Activated CD8-positive, alpha-beta T cell treated with anti-CD3 and anti-CD28 coated beads, Interleukin-2, amount 10 ng/mL, durations not matched to agents 7 days and 5 days (primary cell): ENCODE data around the gene EGFL8. TPM values are rescaled to one million over a fixed set of nuclear protein-coding genes. Genes with fewer than 3 reads are reported as not detected.
"Not testable (repeated sequence)": the region's sequence is repeated elsewhere in the genome, so short reads cannot be mapped to it uniquely, and the experiment has no call there.

Experiments used
- ATAC-seq: fragments of 150-1000 bp; cut with Tn5 transposase; one replicate; pipeline ENCODE4 v1.10.0; 2021; ENCODE audit warnings: moderate library complexity
- CTCF ChIA-PET: fragments of 350-600 bp; sonication (Branson Sonifier 250); formaldehyde crosslinking; loops from one replicate; lab custom pipeline; 2021; ENCODE audit warnings: antibody characterized with exemption; lab: Charles Lee
- POLR2A ChIA-PET: fragments of 350-600 bp; sonication (Branson Sonifier 250); formaldehyde crosslinking; loops from one replicate; lab custom pipeline; 2021; ENCODE audit warnings: antibody characterized with exemption; lab: Charles Lee
- DNase-seq: peaks from one replicate; pipeline ENCODE4 v3.0.0-alpha.2; 2020
- H3K27ac Mint-ChIP-seq: one replicate; pipeline ENCODE4 v1.8.0; 2021; ENCODE audit warnings: mild to moderate bottlenecking, mixed read lengths
- H3K27me3 Mint-ChIP-seq: one replicate; pipeline ENCODE4 v1.8.0; 2021; ENCODE audit warnings: low read depth, mixed read lengths
- H3K36me3 Mint-ChIP-seq: one replicate; pipeline ENCODE4 v1.8.0; 2021; ENCODE audit warnings: low read depth, mixed read lengths
- H3K4me1 Mint-ChIP-seq: one replicate; pipeline ENCODE4 v1.8.0; 2021; ENCODE audit warnings: low read depth, mixed read lengths
- H3K4me3 Mint-ChIP-seq: one replicate; pipeline ENCODE4 v1.8.0; 2021; ENCODE audit warnings: mild to moderate bottlenecking, mixed read lengths
- H3K9me3 Mint-ChIP-seq: one replicate; pipeline ENCODE4 v1.8.0; 2022; ENCODE audit warnings: mixed read lengths; ENCODE audit not compliant: insufficient read depth
- total RNA-seq, 2 experiments: library from RNA; stranded (reverse); gene quantifications; one replicate each; pipeline ENCODE4 v1.2.3, GENCODE V29; 2021

The EGFL8 gene
- total RNA-seq, 2 experiments from 2014 or later, result 9.8 to 12.2 TPM

DNA sequence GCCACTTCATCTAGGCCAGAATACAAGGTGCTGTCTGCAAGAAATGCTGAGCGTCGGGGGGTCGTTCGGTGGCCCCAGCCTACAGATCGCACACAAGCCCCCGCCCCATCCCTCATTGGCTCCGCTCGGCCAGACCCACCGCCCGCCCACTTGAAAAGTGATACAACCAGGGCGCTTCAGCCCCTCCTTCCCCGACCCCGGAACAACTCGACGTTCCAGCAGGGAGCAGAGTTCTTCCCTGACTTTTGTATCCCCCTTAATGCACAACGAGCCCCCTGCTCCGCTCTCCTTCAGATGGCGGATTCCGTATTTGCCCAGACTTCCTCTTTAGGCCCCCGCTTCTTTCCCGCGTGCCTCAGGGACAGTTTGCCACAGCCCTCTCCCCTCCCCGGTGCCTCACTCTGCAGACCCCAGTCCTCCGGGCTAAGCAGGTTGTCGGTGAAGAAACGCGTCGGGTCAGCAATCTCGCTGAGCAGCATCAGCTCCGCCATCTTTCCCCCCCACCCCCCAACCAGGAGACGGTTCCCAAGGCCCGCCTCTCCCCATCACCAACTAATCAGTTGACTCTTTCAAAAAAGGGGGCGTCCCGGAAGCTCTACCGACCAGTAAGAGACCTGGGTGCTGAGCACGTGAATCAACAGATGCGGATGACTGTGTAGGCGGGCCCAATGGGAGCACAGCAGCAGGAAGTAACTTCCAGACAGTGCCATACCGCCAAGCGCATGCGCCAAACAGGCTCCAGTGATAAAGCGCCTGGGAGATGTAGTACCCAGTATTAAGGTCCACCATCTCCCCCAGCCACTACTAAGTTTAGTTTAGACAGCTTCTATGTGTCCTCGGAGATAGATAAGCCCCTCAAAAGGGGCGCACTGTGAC, 36.4 kb upstream of the EGFL8 start, which contains the start of gene ATF6B:
Gene ATF6B (minus strand): TSS at position 530 of the 876 bp plus-strand sequence. CDS start 39 bp downstream, at position 491.
- ChIA-PET POLR2A (interaction anchor here (0.6 to 3.8 kb wide), 10 partner anchors 11 to 1493 kb away, joined by 3 to 35 read pairs (median 3); partner anchors contain the start of genes GPSM3, ITPR3 and PBX2), CTCF (interaction anchor here (1.0 to 5.4 kb wide), 6 partner anchors 10 to 68 kb away, joined by 3 to 67 read pairs (median 4); partner anchors contain the start of gene AGPAT1)
- ATAC-seq (peak; percentile 95), DNase-seq (peak; percentile 99)
- peak within 1 kb of the TSS; percentile 99 for H3K4me3 Mint-ChIP-seq
- H3K36me3 Mint-ChIP-seq, result peaks cover 38% of the 10 kb centered on the region
- no peaks in the 10 kb centered on the region for H3K9me3 Mint-ChIP-seq
- peak within 1 kb of the TSS; percentile 98 for H3K27ac Mint-ChIP-seq
- no peaks in the 10 kb centered on the region for H3K27me3 Mint-ChIP-seq
- H3K4me1 Mint-ChIP-seq, result peaks cover 46% of the 10 kb centered on the region

- Mint-ChIP-seq H3K36me3 (peaks cover 32% of the 10 kb centered on the region), H3K27ac (peak overlapping the region; percentile 98), H3K4me1 (peaks cover 46% of the 10 kb centered on the region), H3K27me3 (peaks cover under 1% of the 10 kb centered on the region), H3K4me3 (peak overlapping the region; percentile 99), H3K9me3 (no peaks in the 10 kb centered on the region)
- ATAC-seq (no peak), DNase-seq (no peak)
- ChIA-PET POLR2A (interaction anchor here (0.5 to 3.8 kb wide), 10 partner anchors 12 to 932 kb away, joined by 3 to 35 read pairs (median 4); partner anchors contain the start of genes GPSM3 and PBX2), CTCF (interaction anchor here (0.5 to 5.4 kb wide), 9 partner anchors 10 to 710 kb away, joined by 3 to 67 read pairs (median 3); partner anchors contain the start of genes AGPAT1 and TAP2)
These were observed 35.6 kb upstream of the EGFL8 start for GRCh38 chr6:32128751-32129296.

DNA sequence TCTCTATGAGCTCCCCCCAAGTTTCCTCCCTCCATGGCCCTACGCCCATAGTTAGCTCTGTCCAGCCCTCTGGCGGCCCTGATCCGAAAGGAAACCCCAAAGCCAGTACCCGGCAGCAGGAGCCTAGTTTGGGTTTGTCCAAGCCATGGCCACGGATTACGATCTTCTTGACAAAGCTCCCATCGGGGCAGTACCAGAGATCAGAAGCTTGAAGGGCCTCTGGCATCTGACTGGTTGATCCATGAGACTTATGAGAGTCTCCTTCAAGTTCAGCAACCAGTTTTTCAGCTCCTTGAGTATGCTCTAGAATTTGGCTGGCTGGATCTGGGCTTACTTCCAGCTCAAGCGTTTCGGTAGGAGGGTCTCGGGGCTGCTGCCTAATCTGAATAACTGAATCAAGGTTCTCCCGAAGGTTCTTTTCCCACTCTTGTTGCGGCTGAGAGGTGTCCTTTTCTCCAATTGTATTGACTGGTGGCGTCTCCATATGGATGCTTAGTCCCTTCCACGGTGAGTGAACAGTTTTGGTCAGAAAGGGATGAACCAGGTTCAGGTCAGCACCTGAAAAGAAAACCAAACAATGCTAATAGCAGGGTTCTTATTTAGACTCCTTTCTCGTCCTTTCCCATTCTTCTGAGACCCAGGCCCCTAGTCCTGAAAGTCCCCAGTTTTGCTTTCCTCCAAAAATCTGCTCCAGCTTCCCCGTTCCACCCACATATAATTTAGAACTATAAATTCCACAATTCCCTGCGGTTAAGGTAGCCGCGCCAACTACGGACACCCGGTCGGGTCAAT, 34.9 kb upstream of the EGFL8 start:
- H3K4me3 Mint-ChIP-seq, result peak overlapping the region; percentile 99

GRCh38 chr6:32131439-32131948, 32.9 kb upstream of the EGFL8 start:
- ChIA-PET POLR2A (no interaction called here), CTCF (interaction anchor here (1.3 to 5.4 kb wide), 3 partner anchors 14 to 64 kb away, joined by 4 to 67 read pairs (median 4); no protein-coding TSS in a partner anchor)

More for the DNA sequence above, 34.9 kb upstream of the EGFL8 start:
- H3K27ac Mint-ChIP-seq, result peak overlapping the region; percentile 98
- DNase-seq, result no peak
- ChIA-PET POLR2A (interaction anchor here (0.6 to 3.8 kb wide), 7 partner anchors 12 to 932 kb away, joined by 3 to 35 read pairs (median 5); partner anchors contain the start of genes GPSM3, PBX2 and PRRT1), CTCF (interaction anchor here (0.5 to 5.4 kb wide), 10 partner anchors 9 to 709 kb away, joined by 3 to 67 read pairs (median 4); partner anchors contain the start of genes AGPAT1 and TAP2)
- peaks cover 4% of the 10 kb centered on the region for H3K27me3 Mint-ChIP-seq
- no peaks in the 10 kb centered on the region for H3K9me3 Mint-ChIP-seq
- no peak for ATAC-seq
- H3K4me1 Mint-ChIP-seq, result peaks cover 41% of the 10 kb centered on the region
- H3K36me3 Mint-ChIP-seq, result peaks cover 26% of the 10 kb centered on the region

DNA sequence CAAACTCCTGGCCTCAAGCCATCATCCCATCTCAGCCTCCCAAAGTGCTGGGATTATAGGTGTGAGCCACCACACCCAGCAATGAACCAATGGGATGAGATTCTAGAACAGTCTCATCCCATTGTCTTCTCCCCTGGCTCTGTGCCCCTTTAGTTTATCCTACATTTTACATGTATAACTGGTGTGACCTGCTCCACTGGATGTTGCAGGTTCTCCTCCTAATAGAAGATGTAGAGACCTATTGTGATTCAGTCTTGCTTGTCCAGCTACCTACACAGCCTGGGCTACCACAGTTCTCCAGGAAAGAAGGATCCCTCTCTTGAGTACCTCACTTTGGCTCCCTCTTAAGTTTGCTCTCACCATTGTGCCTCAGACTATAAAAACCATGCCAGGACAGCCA, 32.3 kb upstream of the EGFL8 start:
- Mint-ChIP-seq H3K4me3 (no peak overlapping the region), H3K9me3 (no peaks in the 10 kb centered on the region), H3K27me3 (peaks cover 9% of the 10 kb centered on the region), H3K4me1 (peaks cover 27% of the 10 kb centered on the region), H3K36me3 (peaks cover 10% of the 10 kb centered on the region), H3K27ac (no peak overlapping the region)
- POLR2A ChIA-PET, result no interaction called here
- ATAC-seq (no peak), DNase-seq (no peak)
- CTCF ChIA-PET, result interaction anchor here (1.3 kb wide), 1 partner anchor 64 kb away, joined by 4 read pairs; no protein-coding TSS in a partner anchor

More at GRCh38 chr6:32131439-32131948, 32.9 kb upstream of the EGFL8 start:
- Mint-ChIP-seq H3K9me3 (no peaks in the 10 kb centered on the region), H3K36me3 (peaks cover 16% of the 10 kb centered on the region), H3K4me1 (peaks cover 33% of the 10 kb centered on the region), H3K4me3 (peak overlapping the region; percentile 11), H3K27ac (no peak overlapping the region), H3K27me3 (peaks cover 9% of the 10 kb centered on the region)
- DNase-seq (no peak), ATAC-seq (no peak)

- no peaks in the 10 kb centered on the region for H3K9me3 Mint-ChIP-seq
- peaks cover 14% of the 10 kb centered on the region for H3K4me1 Mint-ChIP-seq
- no peak overlapping the region for H3K27ac Mint-ChIP-seq
- H3K36me3 Mint-ChIP-seq, result peaks cover 1% of the 10 kb centered on the region
- ATAC-seq (no peak), DNase-seq (no peak)
- no peak overlapping the region for H3K4me3 Mint-ChIP-seq
- ChIA-PET CTCF (no interaction called here), POLR2A (no interaction called here)
- peaks cover 9% of the 10 kb centered on the region for H3K27me3 Mint-ChIP-seq
These were observed 30.6 kb upstream of the EGFL8 start for GRCh38 chr6:32133786-32134185.

DNA sequence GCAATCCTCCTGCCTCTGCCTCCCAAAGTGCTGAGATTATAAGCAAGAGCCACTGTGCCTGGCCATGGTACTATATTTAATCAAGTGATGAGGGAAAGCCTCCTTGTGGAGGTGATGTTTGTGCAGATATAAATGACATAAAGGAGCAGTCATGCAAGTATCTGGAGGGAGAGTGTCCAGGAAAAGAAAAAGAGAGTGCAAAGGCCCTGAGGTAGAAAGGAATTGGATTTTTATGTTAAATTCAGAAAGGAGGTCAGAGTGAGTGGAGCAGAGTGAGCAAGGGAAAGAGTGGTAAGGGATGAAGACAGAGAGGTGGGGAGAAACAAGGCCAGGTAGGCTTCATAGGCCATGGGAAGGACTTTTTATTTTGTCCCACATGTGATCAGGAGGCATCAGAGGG, 26.9 kb upstream of the EGFL8 start:
- DNase-seq (no peak), ATAC-seq (no peak)
- ChIA-PET CTCF (no interaction called here), POLR2A (no interaction called here)
- Mint-ChIP-seq H3K9me3 (no peaks in the 10 kb centered on the region), H3K27me3 (peaks cover 15% of the 10 kb centered on the region), H3K27ac (no peak overlapping the region), H3K4me1 (no peaks in the 10 kb centered on the region), H3K36me3 (no peaks in the 10 kb centered on the region), H3K4me3 (no peak overlapping the region)

DNA sequence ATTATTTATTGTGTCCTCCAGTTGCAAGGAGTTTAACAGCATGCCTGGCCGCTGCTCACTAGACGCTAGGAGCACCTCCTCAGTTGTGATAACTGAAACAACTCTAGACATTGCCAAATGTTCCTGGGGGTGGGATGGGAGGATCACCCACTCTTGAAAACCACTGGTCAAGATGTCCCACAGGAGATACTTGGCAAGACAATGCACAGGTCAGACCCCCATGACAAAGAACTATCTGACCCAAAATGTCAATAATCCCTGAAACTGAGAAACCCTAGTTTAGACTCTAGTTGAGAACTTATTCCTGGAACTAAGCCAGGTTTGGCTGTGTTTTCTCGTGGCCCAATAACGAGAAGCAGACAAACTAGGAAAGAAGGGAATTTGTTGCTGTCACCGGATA, 24.8 kb upstream of the EGFL8 start:
- H3K9me3 Mint-ChIP-seq, result no peaks in the 10 kb centered on the region
- H3K4me3 Mint-ChIP-seq, result no peak overlapping the region
- no peak for ATAC-seq
- no peaks in the 10 kb centered on the region for H3K4me1 Mint-ChIP-seq
- ChIA-PET POLR2A (no interaction called here), CTCF (interaction anchor here (1.6 kb wide), 1 partner anchor 10 kb away, joined by 10 read pairs; the partner anchor contains the start of gene FKBPL)
- DNase-seq, result no peak
- no peaks in the 10 kb centered on the region for H3K36me3 Mint-ChIP-seq
- H3K27ac Mint-ChIP-seq, result no peak overlapping the region
- H3K27me3 Mint-ChIP-seq, result peaks cover 12% of the 10 kb centered on the region

DNA sequence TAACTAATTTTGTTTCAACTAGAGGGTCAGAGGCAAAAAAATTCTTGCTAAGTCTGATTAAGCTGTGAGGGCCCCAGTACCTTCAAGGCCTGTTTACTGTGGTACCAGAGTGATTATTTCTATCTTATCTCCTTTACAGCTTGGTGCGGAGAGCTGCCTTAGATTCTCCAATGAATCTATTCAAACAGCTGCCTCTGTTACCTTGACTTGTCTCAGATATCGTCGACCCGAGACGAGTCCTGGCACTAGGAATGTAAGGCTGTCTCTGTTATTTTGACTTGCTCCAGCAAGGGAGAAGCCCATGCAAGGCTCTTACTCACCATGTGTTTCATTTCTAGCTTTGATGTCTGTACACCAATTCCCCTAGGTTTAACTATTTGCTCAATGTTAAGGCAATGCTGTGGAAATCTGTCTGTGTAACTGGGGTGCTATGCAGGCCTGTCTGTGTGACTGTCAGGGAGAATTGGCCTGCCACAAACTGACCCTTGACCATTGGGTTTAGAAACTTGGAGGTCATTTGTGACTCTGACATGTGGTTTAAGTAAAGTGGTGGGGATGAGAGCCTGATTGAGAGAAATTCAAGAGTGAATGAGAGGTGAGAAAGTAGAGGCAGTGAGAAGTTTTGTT, 23.9 kb upstream of the EGFL8 start:
- no peak for ATAC-seq
- H3K27ac Mint-ChIP-seq, result no peak overlapping the region
- H3K4me3 Mint-ChIP-seq, result no peak overlapping the region
- ChIA-PET POLR2A (no interaction called here), CTCF (interaction anchor here (1.3 to 1.5 kb wide), 2 partner anchors 8 to 14 kb away, joined by 4 to 5 read pairs; no protein-coding TSS in a partner anchor)
- no peak for DNase-seq
- no peaks in the 10 kb centered on the region for H3K9me3 Mint-ChIP-seq
- H3K36me3 Mint-ChIP-seq, result no peaks in the 10 kb centered on the region
- H3K27me3 Mint-ChIP-seq, result peaks cover 6% of the 10 kb centered on the region
- no peaks in the 10 kb centered on the region for H3K4me1 Mint-ChIP-seq

DNA sequence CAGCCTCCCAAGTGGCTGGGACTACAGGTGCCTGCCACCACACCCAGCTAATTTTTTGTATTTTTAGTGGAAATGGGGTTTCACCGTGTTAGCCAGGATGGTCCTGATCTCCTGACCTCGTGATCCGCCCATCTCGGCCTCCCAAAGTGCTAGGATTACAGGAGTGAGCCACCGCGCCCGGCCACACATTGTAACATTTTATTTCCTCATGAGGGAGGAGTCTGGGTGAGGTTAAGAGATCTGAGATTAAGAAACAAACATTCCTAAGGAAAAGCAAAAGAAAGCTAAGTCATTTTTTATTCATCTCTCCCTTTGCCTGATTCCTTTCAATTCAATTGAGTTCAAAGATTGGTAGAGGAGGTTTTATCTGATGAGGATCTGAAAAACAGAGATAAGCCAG, 20.2 kb upstream of the EGFL8 start:
- not testable (repeated sequence) for H3K4me3 Mint-ChIP-seq, ATAC-seq, H3K27ac Mint-ChIP-seq, H3K36me3 Mint-ChIP-seq, DNase-seq, H3K9me3 Mint-ChIP-seq
- peaks cover 11% of the 10 kb centered on the region for H3K4me1 Mint-ChIP-seq
- CTCF ChIA-PET, result interaction anchor here (1.1 kb wide), 1 partner anchor 25 kb away, joined by 4 read pairs; no protein-coding TSS in a partner anchor
- H3K27me3 Mint-ChIP-seq, result peaks cover 34% of the 10 kb centered on the region
- POLR2A ChIA-PET, result interaction anchor here (1.1 kb wide), 1 partner anchor 48 kb away, joined by 3 read pairs; the partner anchor contains the start of gene GPSM3
